ENCODE results near the gene GPC5. TPM values are rescaled to one million over a fixed set of nuclear protein-coding genes. Genes with fewer than 3 reads are reported as not detected.

Gene GPC5
- polyA plus RNA-seq, 6 donors from 2014 or later, result 0.30 to 1.0 (median 0.40) TPM; not detected in 3

GRCh38 chr13:92804926-92805325 is 1406.5 kb downstream of the GPC5 start:
- Mint-ChIP-seq H3K4me3 (no peak overlapping the region), H3K4me1 (no peaks in the 10 kb centered on the region), H3K27me3 (no peaks in the 10 kb centered on the region), H3K27ac (no peak overlapping the region), H3K9me3 (no peaks in the 10 kb centered on the region), H3K36me3 (no peaks in the 10 kb centered on the region)
- ATAC-seq (ENCODE audit: low read depth in 2 of 2), result no peak
- DNase-seq, result no peak

- DNase-seq (no peak), ATAC-seq (ENCODE audit: low read depth in 2 of 2) (no peak)
- Mint-ChIP-seq H3K36me3 (no peaks in the 10 kb centered on the region), H3K4me1 (no peaks in the 10 kb centered on the region), H3K9me3 (no peaks in the 10 kb centered on the region), H3K4me3 (peak overlapping the region in 1 of 8 donors; percentile 16), H3K27ac (no peak overlapping the region), H3K27me3 (no peaks in the 10 kb centered on the region)
Measured at GRCh38 chr13:92805766-92806165, 1407.3 kb downstream of the GPC5 start.

- no peak overlapping the region for H3K27ac Mint-ChIP-seq
- no peaks in the 10 kb centered on the region for H3K27me3 Mint-ChIP-seq
- DNase-seq, result no peak
- no peaks in the 10 kb centered on the region for H3K4me1 Mint-ChIP-seq
- no peak for ATAC-seq (ENCODE audit: low read depth in 2 of 2)
- H3K36me3 Mint-ChIP-seq, result no peaks in the 10 kb centered on the region
- H3K4me3 Mint-ChIP-seq, result peak overlapping the region in 2 of 8 donors; percentile 16 to 18
- H3K9me3 Mint-ChIP-seq, result no peaks in the 10 kb centered on the region
Measured at GRCh38 chr13:92806215-92806614, 1407.8 kb downstream of the GPC5 start.

- no peaks in the 10 kb centered on the region for H3K4me1 Mint-ChIP-seq
- H3K27ac Mint-ChIP-seq, result no peak overlapping the region
- H3K27me3 Mint-ChIP-seq, result no peaks in the 10 kb centered on the region
- DNase-seq (no peak), ATAC-seq (ENCODE audit: low read depth in 2 of 2) (no peak)
- no peaks in the 10 kb centered on the region for H3K36me3 Mint-ChIP-seq
- no peak overlapping the region for H3K4me3 Mint-ChIP-seq
- peaks cover 0 to 2% (median 0%) of the 10 kb centered on the region in 7 donors for H3K9me3 Mint-ChIP-seq
Measured at GRCh38 chr13:92807353-92807752, 1408.9 kb downstream of the GPC5 start.

- Mint-ChIP-seq H3K9me3 (peaks cover 0 to 3% (median 0%) of the 10 kb centered on the region in 7 donors), H3K36me3 (no peaks in the 10 kb centered on the region), H3K27ac (no peak overlapping the region), H3K4me1 (no peaks in the 10 kb centered on the region), H3K27me3 (no peaks in the 10 kb centered on the region), H3K4me3 (no peak overlapping the region)
- ATAC-seq (ENCODE audit: low read depth in 2 of 2) (no peak), DNase-seq (no peak)
Measured at GRCh38 chr13:92807966-92808365, 1409.5 kb downstream of the GPC5 start.

- Mint-ChIP-seq H3K4me1 (no peaks in the 10 kb centered on the region), H3K36me3 (no peaks in the 10 kb centered on the region), H3K27me3 (no peaks in the 10 kb centered on the region), H3K9me3 (peaks cover 0 to 15% (median 6%) of the 10 kb centered on the region in 7 donors), H3K4me3 (no peak overlapping the region), H3K27ac (no peak overlapping the region)
- ATAC-seq (ENCODE audit: low read depth in 2 of 2) (no peak), DNase-seq (no peak)
Measured at GRCh38 chr13:92821324-92821723, 1422.9 kb downstream of the GPC5 start.

- no peaks in the 10 kb centered on the region for H3K27me3 Mint-ChIP-seq
- H3K4me1 Mint-ChIP-seq, result no peaks in the 10 kb centered on the region
- no peaks in the 10 kb centered on the region for H3K36me3 Mint-ChIP-seq
- ATAC-seq (ENCODE audit: low read depth in 2 of 2) (no peak), DNase-seq (no peak)
- peaks cover 0 to 15% (median 7%) of the 10 kb centered on the region in 7 donors for H3K9me3 Mint-ChIP-seq
- H3K27ac Mint-ChIP-seq, result no peak overlapping the region
- no peak overlapping the region for H3K4me3 Mint-ChIP-seq
Measured at GRCh38 chr13:92823059-92823458, 1424.6 kb downstream of the GPC5 start.

GRCh38 chr13:92825938-92826596 is 1427.6 kb downstream of the GPC5 start:
- ATAC-seq (ENCODE audit: low read depth in 2 of 2) (no peak), DNase-seq (no peak)
- H3K27ac Mint-ChIP-seq, result no peak overlapping the region
- no peak overlapping the region for H3K4me3 Mint-ChIP-seq
- peaks cover 0 to 7% (median 0%) of the 10 kb centered on the region in 7 donors for H3K9me3 Mint-ChIP-seq
- H3K27me3 Mint-ChIP-seq, result no peaks in the 10 kb centered on the region
- no peaks in the 10 kb centered on the region for H3K36me3 Mint-ChIP-seq
- no peaks in the 10 kb centered on the region for H3K4me1 Mint-ChIP-seq

- Mint-ChIP-seq H3K9me3 (peaks cover 0 to 7% (median 0%) of the 10 kb centered on the region in 7 donors), H3K36me3 (no peaks in the 10 kb centered on the region), H3K4me3 (no peak overlapping the region), H3K27ac (no peak overlapping the region), H3K4me1 (no peaks in the 10 kb centered on the region), H3K27me3 (no peaks in the 10 kb centered on the region)
- DNase-seq (no peak), ATAC-seq (ENCODE audit: low read depth in 2 of 2) (no peak)
Measured at GRCh38 chr13:92827503-92827902, 1429.1 kb downstream of the GPC5 start.

GRCh38 chr13:92829930-92830329 is 1431.5 kb downstream of the GPC5 start:
- Mint-ChIP-seq H3K4me3 (no peak overlapping the region), H3K27me3 (no peaks in the 10 kb centered on the region), H3K36me3 (no peaks in the 10 kb centered on the region), H3K9me3 (peaks cover 0 to 7% (median 0%) of the 10 kb centered on the region in 7 donors), H3K27ac (no peak overlapping the region), H3K4me1 (no peaks in the 10 kb centered on the region)
- ATAC-seq (ENCODE audit: low read depth in 2 of 2) (no peak), DNase-seq (no peak)

GRCh38 chr13:92830821-92831220 is 1432.4 kb downstream of the GPC5 start:
- Mint-ChIP-seq H3K9me3 (peaks cover 0 to 8% (median 0%) of the 10 kb centered on the region in 7 donors), H3K36me3 (no peaks in the 10 kb centered on the region), H3K4me1 (no peaks in the 10 kb centered on the region), H3K27me3 (no peaks in the 10 kb centered on the region), H3K27ac (no peak overlapping the region), H3K4me3 (no peak overlapping the region)
- DNase-seq (no peak), ATAC-seq (ENCODE audit: low read depth in 2 of 2) (no peak)

- Mint-ChIP-seq H3K4me3 (no peak overlapping the region), H3K4me1 (no peaks in the 10 kb centered on the region), H3K36me3 (no peaks in the 10 kb centered on the region), H3K27me3 (no peaks in the 10 kb centered on the region), H3K27ac (no peak overlapping the region), H3K9me3 (peaks cover 0 to 6% (median 3%) of the 10 kb centered on the region in 7 donors)
- ATAC-seq (ENCODE audit: low read depth in 2 of 2) (no peak), DNase-seq (no peak)
Measured at GRCh38 chr13:92833071-92833470, 1434.7 kb downstream of the GPC5 start.

GRCh38 chr13:92836171-92836570 is 1437.8 kb downstream of the GPC5 start:
- Mint-ChIP-seq H3K4me3 (no peak overlapping the region), H3K9me3 (peaks cover 0 to 24% (median 4%) of the 10 kb centered on the region in 7 donors), H3K4me1 (no peaks in the 10 kb centered on the region), H3K27me3 (no peaks in the 10 kb centered on the region), H3K27ac (no peak overlapping the region), H3K36me3 (no peaks in the 10 kb centered on the region)
- ATAC-seq (ENCODE audit: low read depth in 2 of 2) (no peak), DNase-seq (no peak)

GRCh38 chr13:92838786-92839185 is 1440.4 kb downstream of the GPC5 start:
- ATAC-seq (ENCODE audit: low read depth in 2 of 2) (no peak), DNase-seq (no peak)
- Mint-ChIP-seq H3K36me3 (no peaks in the 10 kb centered on the region), H3K9me3 (peaks cover 3 to 24% (median 4%) of the 10 kb centered on the region in 7 donors), H3K27me3 (no peaks in the 10 kb centered on the region), H3K4me1 (no peaks in the 10 kb centered on the region), H3K4me3 (no peak overlapping the region), H3K27ac (no peak overlapping the region)

GRCh38 chr13:92842145-92842544 is 1443.7 kb downstream of the GPC5 start:
- Mint-ChIP-seq H3K36me3 (no peaks in the 10 kb centered on the region), H3K9me3 (peaks cover under 1 to 20% (median 4%) of the 10 kb centered on the region in 7 donors), H3K27ac (no peak overlapping the region), H3K4me1 (no peaks in the 10 kb centered on the region), H3K27me3 (no peaks in the 10 kb centered on the region), H3K4me3 (no peak overlapping the region)
- DNase-seq, result no peak
- no peak for ATAC-seq (ENCODE audit: low read depth in 2 of 2)
